H1 (cell line): ENCODE data around the gene AGRN. TPM values are rescaled to one million over a fixed set of nuclear protein-coding genes. Genes with fewer than 3 reads are reported as not detected.

Experiments
- CTCF ChIA-PET: fragments of 300-600 bp; sonication (Branson Sonifier 250); formaldehyde crosslinking; loops from one replicate; lab custom pipeline; 2021; ENCODE audit not compliant: partially characterized antibody; lab: Charles Lee
- POLR2A ChIA-PET: fragments of 300-600 bp; sonication (Branson Sonifier 250); formaldehyde crosslinking; loops from one replicate; lab custom pipeline; 2021; ENCODE audit warnings: inconsistent platforms; ENCODE audit not compliant: partially characterized antibody; lab: Charles Lee
- DNase-seq, 2 experiments: peaks; one replicate each; pipeline versions ENCODE4 v3.0.0 to v3.0.0-alpha.2; 2010 to 2022; ENCODE audit warnings: low spot score in 2 of 2, low read depth in 1 of 2, mixed read lengths in 1 of 2
- FAIRE-seq: peaks from 2 replicates; lab custom pipeline; 2011; peaks lifted over from hg19 to GRCh38; lab: Jason Lieb, UNC
- H2AFZ ChIP-seq: 2 replicates; pipeline ENCODE4 v1.8.1; 2012; ENCODE audit warnings: low read length, inconsistent platforms
- H2AK5ac ChIP-seq: 2 replicates; pipeline ENCODE4 v1.6.1; 2013; ENCODE audit warnings: low read depth, low read length
- H2BK120ac ChIP-seq: replicated peaks from 2 replicates; pipeline ENCODE3; 2013; ENCODE audit warnings: low read depth, low read length, inconsistent platforms
- H2BK12ac ChIP-seq: 2 replicates; pipeline ENCODE4 v1.6.1; 2013; ENCODE audit warnings: low read depth, low read length
- H2BK15ac ChIP-seq: 2 replicates; pipeline ENCODE4 v1.6.1; 2013; ENCODE audit warnings: low read length
- H2BK20ac ChIP-seq: 2 replicates; pipeline ENCODE4 v1.6.1; 2013; ENCODE audit warnings: low read length
- H2BK5ac ChIP-seq: 2 replicates; pipeline ENCODE4 v1.6.1; 2013; ENCODE audit warnings: low read depth, low read length
- H3K14ac ChIP-seq: 2 replicates; pipeline ENCODE4 v1.6.1; 2013; ENCODE audit warnings: inconsistent platforms; ENCODE audit not compliant: insufficient read length
- H3K18ac ChIP-seq: 2 replicates; pipeline ENCODE4 v1.6.1; 2013; ENCODE audit warnings: low read length; ENCODE audit errors: extremely low read depth
- H3K23ac ChIP-seq: 2 replicates; pipeline ENCODE4 v1.6.1; 2013; ENCODE audit warnings: inconsistent platforms; ENCODE audit not compliant: insufficient read length
- H3K23me2 ChIP-seq: 2 replicates; pipeline ENCODE4 v1.6.1; 2013; ENCODE audit warnings: low read depth, low read length
- H3K27ac ChIP-seq: 2 replicates; pipeline ENCODE4 v1.6.1; 2011; ENCODE audit warnings: low read depth, low read length, inconsistent platforms
- H3K27me3 ChIP-seq, 4 experiments: replicated peaks in 1 of 4; 1 replicate in 1 of 4; 2 replicates in 3 of 4; pipeline versions ENCODE4 v1.6.1 to v1.8.1; 2011 to 2013; ENCODE audit warnings: low read length in 3 of 4, mild to moderate bottlenecking in 3 of 4, inconsistent platforms in 2 of 4, mixed read lengths in 2 of 4, moderate library complexity in 1 of 4; ENCODE audit not compliant: control insufficient read depth in 3 of 4, insufficient read depth in 3 of 4; ENCODE audit errors: extremely low read depth in 1 of 4
- H3K36me3 ChIP-seq, 4 experiments: 2 replicates each; pipeline versions ENCODE4 v1.6.1 to v1.8.1; 2011 to 2013; ENCODE audit warnings: mild to moderate bottlenecking in 4 of 4, low read length in 3 of 4, moderate library complexity in 2 of 4, control low read depth in 1 of 4, inconsistent platforms in 1 of 4; ENCODE audit not compliant: insufficient read depth in 4 of 4, control insufficient read depth in 2 of 4
- H3K4ac ChIP-seq: replicated peaks from 2 replicates; pipeline ENCODE3; 2013; ENCODE audit warnings: low read length, low read depth, mixed read lengths, inconsistent platforms; ENCODE audit not compliant: insufficient read length
- H3K4me1 ChIP-seq, 4 experiments: replicated peaks in 1 of 4; 1 replicate in 1 of 4; 2 replicates in 3 of 4; pipeline versions ENCODE4 v1.6.1 to v1.8.1; 2011 to 2013; ENCODE audit warnings: low read length in 3 of 4, inconsistent platforms in 2 of 4, mixed read lengths in 1 of 4; ENCODE audit not compliant: insufficient read depth in 4 of 4, control insufficient read depth in 3 of 4
- H3K4me2 ChIP-seq, 2 experiments: 2 replicates each; pipeline versions ENCODE4 v1.6.1 to v1.8.1; 2011 to 2013; ENCODE audit warnings: low read depth in 2 of 2, low read length in 2 of 2, control low read depth in 1 of 2, inconsistent platforms in 1 of 2, mild to moderate bottlenecking in 1 of 2; ENCODE audit not compliant: insufficient read depth in 1 of 2
- H3K4me3 ChIP-seq, 4 experiments: fragments of 200-600, 300-600 bp in 1 of 4; sonication (generic), shearing (Covaris generic), sonication (Bioruptor Twin) in 1 of 4; 2 replicates each; pipeline versions ENCODE4 v1.5.1 to v1.8.1; 2011 to 2016; ENCODE audit warnings: low read length in 4 of 4, low read depth in 3 of 4, control low read depth in 2 of 4, inconsistent platforms in 2 of 4, mild to moderate bottlenecking in 2 of 4, mixed read lengths in 1 of 4, moderate library complexity in 1 of 4; ENCODE audit not compliant: insufficient read depth in 2 of 4; ENCODE audit errors: extremely low read depth in 1 of 4
- H3K56ac ChIP-seq: replicated peaks from 2 replicates; pipeline ENCODE3; 2013; ENCODE audit warnings: low read depth, mild to moderate bottlenecking, mixed read lengths, low read length, inconsistent platforms; ENCODE audit not compliant: insufficient read length
- H3K79me1 ChIP-seq: 2 replicates; pipeline ENCODE4 v1.6.1; 2013; ENCODE audit warnings: low read depth, low read length, control low read depth
- H3K79me2 ChIP-seq, 2 experiments: 2 replicates each; pipeline versions ENCODE4 v1.6.1 to v1.8.1; 2012 to 2013; ENCODE audit warnings: low read length in 2 of 2, mild to moderate bottlenecking in 2 of 2, inconsistent platforms in 1 of 2; ENCODE audit not compliant: insufficient read depth in 2 of 2, control insufficient read depth in 1 of 2
- H3K9ac ChIP-seq, 4 experiments: replicated peaks in 1 of 4; 1 replicate in 1 of 4; 2 replicates in 3 of 4; pipeline versions ENCODE4 v1.6.1 to v1.8.1; 2011 to 2013; ENCODE audit warnings: low read depth in 3 of 4, low read length in 3 of 4, control low read depth in 2 of 4, mild to moderate bottlenecking in 2 of 4, moderate library complexity in 2 of 4, inconsistent platforms in 1 of 4; ENCODE audit errors: extremely low read depth in 1 of 4
- H3K9me3 ChIP-seq, 2 experiments: 2 replicates each; pipeline versions ENCODE4 v1.6.1 to v1.8.1; 2012 to 2013; ENCODE audit warnings: mild to moderate bottlenecking in 2 of 2, moderate library complexity in 2 of 2, control low read depth in 1 of 2, inconsistent platforms in 1 of 2, low read depth in 1 of 2, low read length in 1 of 2, mixed read lengths in 1 of 2; ENCODE audit not compliant: insufficient read depth in 2 of 2
- H4K20me1 ChIP-seq, 2 experiments: replicated peaks in 1 of 2; 2 replicates each; pipeline versions ENCODE3 to v1.8.1; 2011 to 2013; ENCODE audit warnings: inconsistent platforms in 2 of 2, low read length in 2 of 2, mild to moderate bottlenecking in 1 of 2; ENCODE audit not compliant: insufficient read depth in 2 of 2, control insufficient read depth in 1 of 2
- H4K5ac ChIP-seq: 2 replicates; pipeline ENCODE4 v1.6.1; 2013; ENCODE audit warnings: low read length, low read depth, mixed read lengths, inconsistent platforms; ENCODE audit not compliant: insufficient read length
- H4K8ac ChIP-seq: 2 replicates; pipeline ENCODE4 v1.8.0; 2013; ENCODE audit warnings: mild to moderate bottlenecking, moderate library complexity, low read length, inconsistent platforms; ENCODE audit not compliant: insufficient read depth; ENCODE audit errors: extremely low read depth
- H4K91ac ChIP-seq: replicated peaks from 2 replicates; pipeline ENCODE3; 2013; ENCODE audit warnings: low read length, mixed read lengths, inconsistent platforms; ENCODE audit not compliant: insufficient read length
- CREB1 ChIP-seq: IDR thresholded peaks from 2 replicates; pipeline ENCODE4 v1.6.1; 2012; ENCODE audit warnings: inconsistent platforms
- EP300 ChIP-seq, 2 experiments: IDR thresholded peaks; 1 replicate in 1 of 2; 2 replicates in 1 of 2; pipeline ENCODE4 v1.6.1; 2011 to 2012; ENCODE audit warnings: low read depth in 2 of 2, low read length in 2 of 2, mild to moderate bottlenecking in 2 of 2, borderline replicate concordance in 1 of 2, inconsistent platforms in 1 of 2, moderate library complexity in 1 of 2
- RXRA ChIP-seq: IDR thresholded peaks from 2 replicates; pipeline ENCODE4 v1.6.1; 2011; ENCODE audit warnings: low read depth, mild to moderate bottlenecking, low read length, moderate library complexity; ENCODE audit not compliant: insufficient read depth
- WGBS, 2 experiments: shearing (Covaris generic) in 1 of 2; methylation state at CpG; one replicate each; pipeline versions ENCODE4 v1.1.6 to v1.1.7; 2013 to 2015; ENCODE audit warnings: low lambda C conversion rate in 2 of 2, mixed read lengths in 2 of 2, inconsistent platforms in 1 of 2, low coverage in 1 of 2, missing lambda C conversion rate in 1 of 2; ENCODE audit not compliant: insufficient replicate concordance in 2 of 2, insufficient coverage in 1 of 2, insufficient read length in 1 of 2; ENCODE audit errors: extremely low coverage in 1 of 2, missing lambda C conversion rate in 1 of 2; 5-methylcytosine and 5-hydroxymethylcytosine counted together
- polyA plus RNA-seq, 7 experiments: library from polyadenylated mRNA; depleted of rRNA in 3 of 7; stranded (reverse) in 5 of 7; unstranded in 2 of 7; fragments of >200 nt in 5 of 7; fragments of 200-250 nt in 2 of 7; gene quantifications; 1 replicate in 5 of 7; 2 replicates in 1 of 7; 4 replicates in 1 of 7; pipeline versions ENCODE4 v1.2.1 to v1.2.3, GENCODE V29; 2011 to 2013; ENCODE audit warnings: missing spikeins in 2 of 7, mixed read lengths in 2 of 7
- total RNA-seq: library from RNA; stranded (reverse); fragmentation: NEBNext Ultra II Directional; extraction: Animal tissue kit (Norgen Biotek cat#: 25700); gene quantifications from 2 replicates; pipeline ENCODE4 v1.2.1, GENCODE V29; 2021
- TF ChIP-seq, protein P1 (sequence below): IDR thresholded peaks from 2 replicates; pipeline ENCODE4 v1.6.1; 2011; ENCODE audit warnings: low read depth, mild to moderate bottlenecking, low read length; ENCODE audit not compliant: insufficient read depth

Gene AGRN
- total and polyA plus RNA-seq, 2 of the 8 experiments (the other 6 are each of a cell fraction or from before 2014, with no cell fraction given) = 52.3 to 155 TPM

DNA sequence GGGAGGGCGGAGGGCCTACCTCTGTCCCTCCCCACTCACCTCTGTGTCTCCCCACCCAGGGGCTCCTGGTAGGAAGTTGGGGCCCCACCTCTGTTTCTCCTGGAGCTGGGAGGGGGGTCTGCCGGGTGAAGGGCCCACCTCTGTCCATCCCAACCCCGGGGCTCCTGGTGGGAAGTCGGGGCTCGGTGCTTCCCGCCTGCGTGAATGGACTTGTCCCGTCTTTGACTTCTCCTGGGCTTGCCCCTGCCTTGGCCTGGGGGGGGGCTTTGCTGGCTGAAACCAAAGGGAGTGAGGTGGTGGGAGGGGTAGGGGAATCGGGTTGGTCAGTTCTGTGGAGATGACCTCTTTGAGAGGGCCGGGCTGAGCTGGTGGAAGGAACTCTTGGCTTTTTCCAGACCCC lies 5.8 kb downstream of the AGRN start:
- FAIRE-seq = no peak
- H3K9ac ChIP-seq = no peak overlapping the region
- no peak overlapping the region for H2BK15ac ChIP-seq
- H3K36me3 ChIP-seq = peaks cover 0 to 24% (median 5%) of the 10 kb centered on the region in 4 experiments; a peak in 4 of 8 replicates
- DNase-seq = no peak
- no peak overlapping the region for H3K14ac ChIP-seq
- H2BK12ac ChIP-seq = peak overlapping the region; percentile 80; the same call in 1 of the 2 replicates
- H3K4ac ChIP-seq = no peak overlapping the region
- 90% methylated on average over 7 of the region's 10 CpGs; no CpG with 5 or more reads in 1 of the 2 experiments for WGBS, 2 experiments
- H3K27me3 ChIP-seq = no peaks in the 10 kb centered on the region
- peaks cover 2 to 57% (median 38%) of the 10 kb centered on the region in 4 experiments for H3K4me1 ChIP-seq
- POLR2A ChIA-PET = interaction anchor here (0.7 to 14.9 kb wide), 14 partner anchors 10 to 205 kb away, joined by 3 to 245 read pairs (median 3); partner anchors contain the start of genes HES4, NOC2L and SDF4
- H4K91ac ChIP-seq = peak overlapping the region; percentile 80
- H3K4me3 ChIP-seq = no peak overlapping the region
- peaks cover 16% of the 10 kb centered on the region for H3K79me1 ChIP-seq
- no peak overlapping the region for H2AFZ ChIP-seq
- H3K23me2 ChIP-seq = peaks cover 5% of the 10 kb centered on the region; the same call in 1 of the 2 replicates
- H3K23ac ChIP-seq = no peak overlapping the region
- H4K20me1 ChIP-seq = peaks cover 6 to 20% of the 10 kb centered on the region in 2 experiments
- H2BK5ac ChIP-seq = peak overlapping the region; percentile 26; the same call in 1 of the 2 replicates
- H2AK5ac ChIP-seq = no peak overlapping the region
- no peak for TF ChIP-seq RXRA
- TF ChIP-seq CREB1 = no peak
- TF ChIP-seq EP300 (IDR thresholded peaks at IDR 0.05; ENCODE audit: borderline replicate concordance in 1 of 2, low read depth in 2 of 2, low read length in 2 of 2) = no peak
- TF ChIP-seq, protein P1, sequence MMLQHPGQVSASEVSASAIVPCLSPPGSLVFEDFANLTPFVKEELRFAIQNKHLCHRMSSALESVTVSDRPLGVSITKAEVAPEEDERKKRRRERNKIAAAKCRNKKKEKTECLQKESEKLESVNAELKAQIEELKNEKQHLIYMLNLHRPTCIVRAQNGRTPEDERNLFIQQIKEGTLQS = no peak
- no peaks in the 10 kb centered on the region for H3K9me3 ChIP-seq
- no peak overlapping the region for H3K27ac ChIP-seq
- H3K79me2 ChIP-seq = peaks cover 0 to 13% of the 10 kb centered on the region in 2 experiments; a peak in 1 of 4 replicates
- no peak overlapping the region for H2BK20ac ChIP-seq
- H4K8ac ChIP-seq = peak overlapping the region; percentile 63; the same call in 1 of the 2 replicates
- CTCF ChIA-PET = interaction anchor here (0.7 to 4.2 kb wide), 4 partner anchors 24 to 183 kb away, joined by 3 to 20 read pairs (median 4); no protein-coding TSS in a partner anchor
- H2BK120ac ChIP-seq = no peak overlapping the region
- H3K4me2 ChIP-seq = no peak overlapping the region
- no peak overlapping the region for H4K5ac ChIP-seq
- no peak overlapping the region for H3K56ac ChIP-seq
- peak overlapping the region; percentile 60 for H3K18ac ChIP-seq
